ENCODE data around the gene UMPS.

Gene UMPS

DNA sequence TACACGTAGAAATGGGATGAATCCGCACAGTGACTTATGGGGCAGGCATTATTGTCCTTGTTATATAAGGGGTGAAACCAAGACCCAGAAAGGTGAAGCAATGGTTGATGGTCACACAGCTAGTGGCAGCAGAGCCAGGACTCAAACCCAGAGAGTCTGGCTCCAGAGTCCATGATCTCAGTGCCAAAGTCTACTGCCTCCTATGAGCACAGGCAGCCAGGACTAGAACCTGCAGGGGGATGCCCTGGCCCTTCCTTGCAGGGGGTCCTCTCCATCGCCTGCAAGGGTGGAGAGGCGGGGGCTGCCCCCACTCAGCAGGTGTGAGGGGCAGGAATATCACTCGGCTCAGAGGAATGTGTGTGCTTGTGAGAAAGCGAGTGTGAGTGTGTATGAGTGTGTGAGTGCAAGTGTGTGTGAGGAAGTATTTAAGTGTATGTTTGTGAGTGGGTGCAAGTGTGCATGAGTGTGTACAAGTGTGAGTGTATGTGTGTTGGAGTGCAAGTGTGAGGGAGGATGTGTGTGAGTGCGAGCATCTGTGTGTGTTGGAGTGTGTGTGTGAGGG lies 44.7 kb downstream of the UMPS start:
- H3K4me2 ChIP-seq (ENCODE audit: low read depth, low read length, poor library complexity, severe bottlenecking) = no peak overlapping the region
- H3K4me1 ChIP-seq (ENCODE audit: insufficient read depth, low read length, poor library complexity, severe bottlenecking) = no peaks in the 10 kb centered on the region
- no peak overlapping the region for H3K9ac ChIP-seq (ENCODE audit: low read depth, low read length, poor library complexity, severe bottlenecking)
- no peaks in the 10 kb centered on the region for H4K20me1 ChIP-seq (ENCODE audit: insufficient read depth, low read length, poor library complexity, severe bottlenecking)
- H3K36me3 ChIP-seq (ENCODE audit: insufficient read depth, low read length) = no peaks in the 10 kb centered on the region
- H3K79me2 ChIP-seq (ENCODE audit: insufficient read depth, low read length) = no peaks in the 10 kb centered on the region
- H3F3A ChIP-seq (ENCODE audit: low read depth) = no peaks in the 10 kb centered on the region
- no peaks in the 10 kb centered on the region for H3K9me2 ChIP-seq (replicated peaks; ENCODE audit: low read depth, low read length)
- no peaks in the 10 kb centered on the region for H3K9me3 ChIP-seq (ENCODE audit: insufficient read depth, low read depth, low read length)
- H3K4me3 ChIP-seq (ENCODE audit: low read length, poor library complexity, severe bottlenecking) = no peak overlapping the region
- H3K27me3 ChIP-seq (ENCODE audit: insufficient read depth, low read length, poor library complexity, severe bottlenecking) = no peaks in the 10 kb centered on the region
- TF ChIP-seq EZH2phosphoT487 (IDR thresholded peaks at IDR 0.05; ENCODE audit: borderline replicate concordance) = no peak
- TF ChIP-seq, protein P1, sequence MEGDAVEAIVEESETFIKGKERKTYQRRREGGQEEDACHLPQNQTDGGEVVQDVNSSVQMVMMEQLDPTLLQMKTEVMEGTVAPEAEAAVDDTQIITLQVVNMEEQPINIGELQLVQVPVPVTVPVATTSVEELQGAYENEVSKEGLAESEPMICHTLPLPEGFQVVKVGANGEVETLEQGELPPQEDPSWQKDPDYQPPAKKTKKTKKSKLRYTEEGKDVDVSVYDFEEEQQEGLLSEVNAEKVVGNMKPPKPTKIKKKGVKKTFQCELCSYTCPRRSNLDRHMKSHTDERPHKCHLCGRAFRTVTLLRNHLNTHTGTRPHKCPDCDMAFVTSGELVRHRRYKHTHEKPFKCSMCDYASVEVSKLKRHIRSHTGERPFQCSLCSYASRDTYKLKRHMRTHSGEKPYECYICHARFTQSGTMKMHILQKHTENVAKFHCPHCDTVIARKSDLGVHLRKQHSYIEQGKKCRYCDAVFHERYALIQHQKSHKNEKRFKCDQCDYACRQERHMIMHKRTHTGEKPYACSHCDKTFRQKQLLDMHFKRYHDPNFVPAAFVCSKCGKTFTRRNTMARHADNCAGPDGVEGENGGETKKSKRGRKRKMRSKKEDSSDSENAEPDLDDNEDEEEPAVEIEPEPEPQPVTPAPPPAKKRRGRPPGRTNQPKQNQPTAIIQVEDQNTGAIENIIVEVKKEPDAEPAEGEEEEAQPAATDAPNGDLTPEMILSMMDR (conservative IDR thresholded peaks at IDR 0.05; ENCODE audit: low read length) = no peak
- H2AFZ ChIP-seq (ENCODE audit: low read length) = no peak overlapping the region

DNA sequence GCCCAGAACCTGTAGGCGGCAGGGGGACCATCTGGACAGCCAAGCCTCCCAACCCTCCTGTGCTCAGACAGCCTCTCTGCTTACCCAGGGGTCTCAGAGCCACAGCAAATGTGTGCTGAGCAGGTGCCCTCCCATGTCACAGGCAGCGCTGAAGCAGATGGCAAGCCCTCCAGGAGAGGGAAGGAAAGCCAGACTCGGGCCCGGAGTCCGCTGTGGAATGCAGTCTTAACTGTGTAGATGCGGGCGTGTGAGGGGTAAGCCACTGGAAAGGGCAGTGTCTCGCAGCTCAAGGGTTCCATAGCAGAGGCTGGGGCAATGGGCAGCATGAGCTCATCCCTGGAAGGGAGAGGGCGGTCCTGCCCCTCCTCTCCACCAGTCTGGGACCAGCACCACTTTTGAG lies 45.6 kb downstream of the UMPS start:
- Histone ChIP-seq H3K4me2 (ENCODE audit: low read depth, low read length, poor library complexity, severe bottlenecking) (no peak overlapping the region), H3K36me3 (ENCODE audit: insufficient read depth, low read length) (no peaks in the 10 kb centered on the region), H3K27me3 (ENCODE audit: insufficient read depth, low read length, poor library complexity, severe bottlenecking) (no peaks in the 10 kb centered on the region), H4K20me1 (ENCODE audit: insufficient read depth, low read length, poor library complexity, severe bottlenecking) (no peaks in the 10 kb centered on the region), H3K9me3 (ENCODE audit: insufficient read depth, low read depth, low read length) (no peaks in the 10 kb centered on the region), H3K9me2 (replicated peaks; ENCODE audit: low read depth, low read length) (no peaks in the 10 kb centered on the region), H3F3A (ENCODE audit: low read depth) (no peaks in the 10 kb centered on the region), H3K79me2 (ENCODE audit: insufficient read depth, low read length) (no peaks in the 10 kb centered on the region), H2AFZ (ENCODE audit: low read length) (no peak overlapping the region), H3K4me1 (ENCODE audit: insufficient read depth, low read length, poor library complexity, severe bottlenecking) (no peaks in the 10 kb centered on the region), H3K4me3 (ENCODE audit: low read length, poor library complexity, severe bottlenecking) (no peak overlapping the region), H3K9ac (ENCODE audit: low read depth, low read length, poor library complexity, severe bottlenecking) (no peak overlapping the region)
- TF ChIP-seq, protein P1 (conservative IDR thresholded peaks at IDR 0.05; ENCODE audit: low read length) = no peak
- no peak for TF ChIP-seq EZH2phosphoT487 (IDR thresholded peaks at IDR 0.05; ENCODE audit: borderline replicate concordance)

DNA sequence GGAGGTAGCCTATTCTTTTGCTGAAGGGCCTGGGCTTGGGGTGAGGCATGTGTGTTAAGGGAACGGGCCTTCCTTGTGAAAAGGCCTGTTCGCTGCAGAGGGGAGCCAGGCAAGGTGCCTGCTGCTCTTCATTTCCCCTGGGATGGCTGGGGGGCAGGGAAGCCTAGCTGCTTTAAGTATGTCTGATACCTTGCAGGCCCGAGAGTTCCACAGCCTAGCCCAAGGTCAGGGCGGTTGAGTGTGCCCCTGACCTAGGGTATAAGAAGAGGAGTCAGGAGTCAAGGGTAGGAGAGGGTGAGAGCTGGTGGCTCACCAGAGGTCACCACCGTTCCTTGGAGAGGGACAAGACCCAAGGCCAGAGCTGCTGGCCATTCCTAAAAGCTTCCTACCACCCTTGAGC lies 46.6 kb downstream of the UMPS start:
- Histone ChIP-seq H3K79me2 (ENCODE audit: insufficient read depth, low read length) (no peaks in the 10 kb centered on the region), H3K36me3 (ENCODE audit: insufficient read depth, low read length) (no peaks in the 10 kb centered on the region), H4K20me1 (ENCODE audit: insufficient read depth, low read length, poor library complexity, severe bottlenecking) (no peaks in the 10 kb centered on the region), H3K4me1 (ENCODE audit: insufficient read depth, low read length, poor library complexity, severe bottlenecking) (no peaks in the 10 kb centered on the region), H3K4me2 (ENCODE audit: low read depth, low read length, poor library complexity, severe bottlenecking) (no peak overlapping the region), H3K9me2 (replicated peaks; ENCODE audit: low read depth, low read length) (no peaks in the 10 kb centered on the region), H3F3A (ENCODE audit: low read depth) (no peaks in the 10 kb centered on the region), H3K27me3 (ENCODE audit: insufficient read depth, low read length, poor library complexity, severe bottlenecking) (no peaks in the 10 kb centered on the region), H3K4me3 (ENCODE audit: low read length, poor library complexity, severe bottlenecking) (no peak overlapping the region), H3K9ac (ENCODE audit: low read depth, low read length, poor library complexity, severe bottlenecking) (no peak overlapping the region), H2AFZ (ENCODE audit: low read length) (no peak overlapping the region), H3K9me3 (ENCODE audit: insufficient read depth, low read depth, low read length) (no peaks in the 10 kb centered on the region)
- TF ChIP-seq EZH2phosphoT487 (IDR thresholded peaks at IDR 0.05; ENCODE audit: borderline replicate concordance) = no peak
- TF ChIP-seq, protein P1 (conservative IDR thresholded peaks at IDR 0.05; ENCODE audit: low read length) = no peak

Data from Loucy (cell line).